Kidney glomerular epithelial cell (primary cell): ENCODE measurements around the gene MRTFA.

ENCODE experiments used
- DNase-seq: peaks from one replicate; lab custom pipeline; 2025; lab: John Stamatoyannopoulos, UW

The MRTFA gene

GRCh38 chr22:40491990-40492631 is 144.4 kb downstream of the MRTFA start:
- DNase-seq, result no peak

GRCh38 chr22:40487663-40488249 is 148.8 kb downstream of the MRTFA start:
- peak; percentile 51 for DNase-seq

- no peak for DNase-seq
These were observed 149.4 kb downstream of the MRTFA start for GRCh38 chr22:40486962-40487602.

- no peak for DNase-seq
These were observed 150.5 kb downstream of the MRTFA start for GRCh38 chr22:40485813-40486667.

- DNase-seq, result no peak
These were observed 151.4 kb downstream of the MRTFA start for GRCh38 chr22:40484906-40485669.

GRCh38 chr22:40482886-40483285 is 153.6 kb downstream of the MRTFA start:
- DNase-seq, result no peak

GRCh38 chr22:40482391-40482790 is 154.1 kb downstream of the MRTFA start:
- DNase-seq, result no peak

- DNase-seq, result no peak
These were observed 155.5 kb downstream of the MRTFA start for GRCh38 chr22:40480996-40481395.

GRCh38 chr22:40479887-40480538 is 156.5 kb downstream of the MRTFA start:
- no peak for DNase-seq

- no peak for DNase-seq
These were observed 157.3 kb downstream of the MRTFA start for GRCh38 chr22:40479126-40479800.

GRCh38 chr22:40478338-40479125 is 158.0 kb downstream of the MRTFA start:
- DNase-seq, result no peak

- DNase-seq, result no peak
These were observed 158.7 kb downstream of the MRTFA start for GRCh38 chr22:40477683-40478337.

GRCh38 chr22:40476341-40476740 is 160.2 kb downstream of the MRTFA start:
- no peak for DNase-seq

GRCh38 chr22:40473703-40474102 is 162.8 kb downstream of the MRTFA start:
- DNase-seq, result no peak

GRCh38 chr22:40472579-40472978 is 163.9 kb downstream of the MRTFA start:
- DNase-seq, result no peak

GRCh38 chr22:40472051-40472450 is 164.5 kb downstream of the MRTFA start:
- no peak for DNase-seq

- no peak for DNase-seq
These were observed 167.3 kb downstream of the MRTFA start for GRCh38 chr22:40469181-40469580.

GRCh38 chr22:40468616-40469015 is 167.9 kb downstream of the MRTFA start:
- DNase-seq, result no peak

GRCh38 chr22:40466976-40467375 is 169.5 kb downstream of the MRTFA start:
- no peak for DNase-seq
